Endothelial cell of umbilical vein (primary cell): ENCODE results near the gene CBFB. TPM values are rescaled to one million over a fixed set of nuclear protein-coding genes. Genes with fewer than 3 reads are reported as not detected.
"Not testable (repeated sequence)": the region's sequence is repeated elsewhere in the genome, so short reads cannot be mapped to it uniquely, and the experiment has no call there.

ENCODE experiments used
- BruUV-seq: library from RNA; stranded (reverse); fragments of 400-500 nt; replicated peaks from 2 replicates; lab custom pipeline; 2021; lab: Mats Ljungman, UMichigan
- CTCF ChIA-PET: fragments of 300-600, 350-600 bp; sonication (Branson Sonifier 250); formaldehyde crosslinking; loops from one replicate; lab custom pipeline; 2021; ENCODE audit warnings: antibody characterized with exemption, inconsistent platforms; lab: Charles Lee
- POLR2A ChIA-PET: fragments of 300-600, 350-600 bp; sonication (Branson Sonifier 250); formaldehyde crosslinking; loops from one replicate; lab custom pipeline; 2021; ENCODE audit warnings: antibody characterized with exemption, inconsistent platforms; lab: Charles Lee
- DNase-seq: peaks from one replicate; pipeline ENCODE4 v3.0.0-alpha.2; 2011; ENCODE audit warnings: low read depth, low spot score
- FAIRE-seq: peaks from 2 replicates; lab custom pipeline; 2011; peaks lifted over from hg19 to GRCh38; lab: Jason Lieb, UNC
- H2AFZ ChIP-seq: 2 replicates; pipeline ENCODE4 v1.6.0; 2012; ENCODE audit warnings: low read depth, low read length, control low read depth, inconsistent platforms
- H3K27ac ChIP-seq: 2 replicates; pipeline ENCODE4 v1.5.1; 2011; ENCODE audit warnings: low read depth, mild to moderate bottlenecking, control low read depth, low read length, moderate library complexity; ENCODE audit not compliant: insufficient read depth
- H3K27me3 ChIP-seq, 2 experiments: 2 replicates each; pipeline versions ENCODE4 v1.6.0 to v1.6.1; 2011; ENCODE audit warnings: low read length in 2 of 2, mixed read lengths in 1 of 2; ENCODE audit not compliant: control insufficient read depth in 2 of 2, insufficient read depth in 2 of 2
- H3K36me3 ChIP-seq, 2 experiments: 2 replicates in 1 of 2; 3 replicates in 1 of 2; pipeline ENCODE4 v1.5.1; 2011; ENCODE audit warnings: low read length in 2 of 2, mild to moderate bottlenecking in 1 of 2, moderate library complexity in 1 of 2; ENCODE audit not compliant: control insufficient read depth in 2 of 2, insufficient read depth in 2 of 2; ENCODE audit errors: extremely low read depth in 1 of 2
- H3K4me1 ChIP-seq: 3 replicates; pipeline ENCODE4 v1.5.1; 2011; ENCODE audit warnings: mild to moderate bottlenecking, low read length; ENCODE audit not compliant: control insufficient read depth, insufficient read depth; ENCODE audit errors: extremely low read depth
- H3K4me2 ChIP-seq: 2 replicates; pipeline ENCODE4 v1.6.1; 2011; ENCODE audit warnings: low read length, control low read depth, mixed read lengths; ENCODE audit not compliant: insufficient read depth
- H3K4me3 ChIP-seq, 3 experiments: fragments of 200-600 bp in 1 of 3; sonication (generic), shearing (Covaris generic) in 1 of 3; replicated peaks in 1 of 3; 2 replicates each; pipeline ENCODE4 v1.5.1; 2011 to 2016; ENCODE audit warnings: control low read depth in 3 of 3, low read length in 3 of 3, mild to moderate bottlenecking in 2 of 3, inconsistent platforms in 1 of 3, low read depth in 1 of 3, moderate library complexity in 1 of 3; ENCODE audit not compliant: insufficient read depth in 1 of 3
- H3K79me2 ChIP-seq: 2 replicates; pipeline ENCODE4 v1.6.0; 2012; ENCODE audit warnings: low read length, inconsistent platforms; ENCODE audit not compliant: control insufficient read depth, insufficient read depth
- H3K9ac ChIP-seq: replicated peaks from 2 replicates; pipeline ENCODE3; 2011; ENCODE audit warnings: low read length, control low read depth; ENCODE audit not compliant: insufficient read depth; ENCODE audit errors: extremely low read depth
- H3K9me1 ChIP-seq: replicated peaks from 3 replicates; pipeline ENCODE4 v1.6.0; 2011; ENCODE audit warnings: mild to moderate bottlenecking, low read length; ENCODE audit not compliant: control insufficient read depth, insufficient read depth; ENCODE audit errors: extremely low read depth
- H3K9me3 ChIP-seq: replicated peaks from 2 replicates; pipeline ENCODE4 v1.5.1; 2012; ENCODE audit warnings: low read length, inconsistent platforms; ENCODE audit not compliant: control insufficient read depth, insufficient read depth
- H4K20me1 ChIP-seq: replicated peaks from 2 replicates; pipeline ENCODE3; 2011; ENCODE audit warnings: mild to moderate bottlenecking, low read length; ENCODE audit not compliant: control insufficient read depth, insufficient read depth; ENCODE audit errors: extremely low read depth
- EZH2 ChIP-seq: IDR thresholded peaks from 2 replicates; pipeline ENCODE4 v1.6.1; 2012; ENCODE audit warnings: borderline replicate concordance, low read depth, mild to moderate bottlenecking, moderate library complexity, low read length, inconsistent platforms; ENCODE audit not compliant: severe bottlenecking
- FOS ChIP-seq: IDR thresholded peaks from 2 replicates; pipeline ENCODE4 v1.6.1; 2011; ENCODE audit warnings: mild to moderate bottlenecking, low read length, moderate library complexity, borderline replicate concordance; ENCODE audit not compliant: insufficient read depth
- GATA2 ChIP-seq: IDR thresholded peaks from 2 replicates; pipeline ENCODE4 v1.7.0; 2011; ENCODE audit warnings: low read depth, mild to moderate bottlenecking, moderate library complexity, mixed read lengths, low read length; ENCODE audit not compliant: insufficient read length, insufficient read depth
- JUN ChIP-seq: IDR thresholded peaks from 2 replicates; pipeline ENCODE4 v1.6.1; 2011; ENCODE audit warnings: borderline replicate concordance, low read depth; ENCODE audit not compliant: insufficient read length, insufficient read depth
- MYC ChIP-seq: IDR thresholded peaks from one replicate; pipeline ENCODE4 v1.6.1; 2011; ENCODE audit warnings: mild to moderate bottlenecking, low read depth, low read length
- POLR2A ChIP-seq: IDR thresholded peaks from 2 replicates; pipeline ENCODE4 v1.6.1; 2012; ENCODE audit warnings: low read depth, mild to moderate bottlenecking, control low read depth, low read length
- POLR2AphosphoS5 ChIP-seq: IDR thresholded peaks from 2 replicates; pipeline ENCODE4 v1.6.1; 2012; ENCODE audit warnings: low read depth, mild to moderate bottlenecking, control low read depth, low read length, moderate library complexity; ENCODE audit not compliant: insufficient read depth
- dilution Hi-C: fragments of 300-500 bp; cut with MboI; formaldehyde crosslinking; loops from one replicate; pipeline ENCODE4 v1.15.0; 2019; ENCODE audit warnings: low sequenced_read_pairs; ENCODE audit not compliant: extremely low pct_ligation_motif_present
- intact Hi-C: fragments of 100-400 bp; cut with micrococcal nuclease; formaldehyde crosslinking; loops from one replicate; pipeline ENCODE4 v1.10.0; 2022
- polyA plus RNA-seq, 4 experiments: library from polyadenylated mRNA; depleted of rRNA in 3 of 4; stranded (reverse) in 3 of 4; unstranded in 1 of 4; fragments of >200 nt; gene quantifications; 2 replicates each; pipeline versions ENCODE4 v1.2.1 to v1.2.3, GENCODE V29; 2011 to 2012; ENCODE audit warnings: missing spikeins in 1 of 4
- total RNA-seq: library from RNA; stranded (reverse); gene quantifications from 2 replicates; pipeline ENCODE4 v1.2.3, GENCODE V29; 2021
- TF ChIP-seq, protein P1 (sequence below): IDR thresholded peaks from 2 replicates; pipeline ENCODE4 v1.6.1; 2011; ENCODE audit not compliant: insufficient read depth, insufficient read length
- TF ChIP-seq, protein P2 (sequence below), 2 donors: IDR thresholded peaks; 1 replicate in 1 of 2; 2 replicates in 1 of 2; pipeline ENCODE4 v1.5.1; 2011; ENCODE audit warnings: low read length in 2 of 2, mild to moderate bottlenecking in 2 of 2, moderate library complexity in 2 of 2, control low read depth in 1 of 2, inconsistent platforms in 1 of 2, low read depth in 1 of 2; ENCODE audit not compliant: insufficient read depth in 1 of 2; ENCODE audit errors: extremely low read depth in 1 of 2

The CBFB gene
- total and polyA plus RNA-seq, 2 donors (not counting 3 experiments of a cell fraction or from before 2014, with no cell fraction given): 27.8 to 103 TPM

DNA sequence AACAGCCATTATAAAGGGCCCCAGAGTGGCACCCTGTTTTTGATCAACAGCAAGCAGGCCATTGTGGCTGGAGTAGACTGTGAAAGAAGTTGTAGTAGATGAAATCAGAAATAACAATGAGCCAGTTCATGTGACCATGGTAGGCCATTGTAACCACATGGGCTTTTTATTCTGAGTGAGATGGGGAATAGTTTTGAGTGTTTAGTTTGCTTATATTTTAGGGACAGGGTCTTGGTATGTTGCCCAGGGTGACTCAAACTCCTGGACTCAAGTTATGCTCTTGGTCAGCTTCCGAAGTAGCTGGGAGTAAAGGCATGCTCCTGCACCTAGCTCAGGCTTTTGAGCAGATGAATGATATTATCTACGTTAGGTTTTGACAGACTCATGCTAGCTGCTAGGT is 12.0 kb downstream of the CBFB start:
- intact Hi-C loops: no loop called here
- POLR2A ChIA-PET: interaction anchor here (0.7 kb wide), 1 partner anchor 9 kb away, joined by 6 read pairs; no protein-coding TSS in a partner anchor
- CTCF ChIA-PET: interaction anchor here (0.6 to 1.2 kb wide), 4 partner anchors 11 to 144 kb away, joined by 3 to 5 read pairs (median 4); no protein-coding TSS in a partner anchor

DNA sequence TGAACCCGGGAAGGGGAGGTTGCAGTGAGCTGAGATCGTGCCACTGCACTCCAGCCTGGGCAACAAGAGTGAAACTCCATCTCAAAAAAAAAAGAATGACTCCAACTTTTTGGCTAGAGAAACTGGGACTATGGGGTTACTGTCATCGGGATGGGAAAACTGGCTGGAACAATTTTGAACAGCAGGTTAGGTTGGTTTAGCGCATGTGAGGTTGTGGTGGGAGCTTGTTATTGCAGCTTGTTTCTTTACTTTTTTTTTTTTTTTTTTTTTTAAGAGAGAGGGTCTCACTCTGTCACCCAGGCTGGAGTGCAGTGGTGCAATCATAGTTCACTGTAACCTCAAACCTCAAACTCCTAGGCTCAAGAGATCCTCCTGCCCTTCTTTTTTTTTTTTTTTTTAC is 12.6 kb downstream of the CBFB start:
- H3K9ac ChIP-seq, intact Hi-C loops, H3K4me3 ChIP-seq, H3K9me3 ChIP-seq, H2AFZ ChIP-seq, H3K9me1 ChIP-seq, H3K4me1 ChIP-seq, dilution Hi-C loops, H4K20me1 ChIP-seq, FAIRE-seq, H3K27ac ChIP-seq, H3K27me3 ChIP-seq, H3K4me2 ChIP-seq, DNase-seq, BruUV-seq: not testable (repeated sequence)
- CTCF ChIA-PET: interaction anchor here (0.6 to 1.2 kb wide), 4 partner anchors 10 to 144 kb away, joined by 3 to 5 read pairs (median 4); no protein-coding TSS in a partner anchor
- POLR2A ChIA-PET: interaction anchor here (0.7 kb wide), 2 partner anchors 10 to 40 kb away, joined by 3 to 6 read pairs; no protein-coding TSS in a partner anchor
- Histone ChIP-seq H3K36me3 (peaks cover 0 to 21% of the 10 kb centered on the region in 2 experiments), H3K79me2 (peaks cover 96% of the 10 kb centered on the region)

More for the DNA sequence above, 12.0 kb downstream of the CBFB start:
- H3K27ac ChIP-seq: no peak overlapping the region
- H3K9me3 ChIP-seq: no peaks in the 10 kb centered on the region
- H3K79me2 ChIP-seq: peaks cover 96% of the 10 kb centered on the region
- no peaks in the 10 kb centered on the region for H3K27me3 ChIP-seq
- H3K9me1 ChIP-seq: no peaks in the 10 kb centered on the region
- peaks cover 0 to 20% of the 10 kb centered on the region in 2 experiments for H3K36me3 ChIP-seq
- DNase-seq: no peak
- dilution Hi-C loops: no loop called here
- TF ChIP-seq FOS (no peak), POLR2AphosphoS5 (no peak), JUN (no peak), GATA2 (no peak), POLR2A (no peak), EZH2 (no peak), MYC (no peak)
- TF ChIP-seq, protein P1, sequence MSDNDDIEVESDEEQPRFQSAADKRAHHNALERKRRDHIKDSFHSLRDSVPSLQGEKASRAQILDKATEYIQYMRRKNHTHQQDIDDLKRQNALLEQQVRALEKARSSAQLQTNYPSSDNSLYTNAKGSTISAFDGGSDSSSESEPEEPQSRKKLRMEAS: no peak
- TF ChIP-seq, protein P2, sequence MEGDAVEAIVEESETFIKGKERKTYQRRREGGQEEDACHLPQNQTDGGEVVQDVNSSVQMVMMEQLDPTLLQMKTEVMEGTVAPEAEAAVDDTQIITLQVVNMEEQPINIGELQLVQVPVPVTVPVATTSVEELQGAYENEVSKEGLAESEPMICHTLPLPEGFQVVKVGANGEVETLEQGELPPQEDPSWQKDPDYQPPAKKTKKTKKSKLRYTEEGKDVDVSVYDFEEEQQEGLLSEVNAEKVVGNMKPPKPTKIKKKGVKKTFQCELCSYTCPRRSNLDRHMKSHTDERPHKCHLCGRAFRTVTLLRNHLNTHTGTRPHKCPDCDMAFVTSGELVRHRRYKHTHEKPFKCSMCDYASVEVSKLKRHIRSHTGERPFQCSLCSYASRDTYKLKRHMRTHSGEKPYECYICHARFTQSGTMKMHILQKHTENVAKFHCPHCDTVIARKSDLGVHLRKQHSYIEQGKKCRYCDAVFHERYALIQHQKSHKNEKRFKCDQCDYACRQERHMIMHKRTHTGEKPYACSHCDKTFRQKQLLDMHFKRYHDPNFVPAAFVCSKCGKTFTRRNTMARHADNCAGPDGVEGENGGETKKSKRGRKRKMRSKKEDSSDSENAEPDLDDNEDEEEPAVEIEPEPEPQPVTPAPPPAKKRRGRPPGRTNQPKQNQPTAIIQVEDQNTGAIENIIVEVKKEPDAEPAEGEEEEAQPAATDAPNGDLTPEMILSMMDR (IDR thresholded peaks at IDR 0.05; ENCODE audit: extremely low read depth in 1 of 2, insufficient read depth in 1 of 2, low read depth in 1 of 2, low read length in 2 of 2): no peak
- no TSS peak for BruUV-seq
- no peak overlapping the region for H2AFZ ChIP-seq
- peaks cover 7% of the 10 kb centered on the region for H4K20me1 ChIP-seq
- H3K9ac ChIP-seq: no peak overlapping the region
- no peaks in the 10 kb centered on the region for H3K4me1 ChIP-seq
- FAIRE-seq: no peak
- no peak overlapping the region for H3K4me3 ChIP-seq
- no peak overlapping the region for H3K4me2 ChIP-seq
